K562 (cell line): ENCODE measurements around the gene PI4K2B. TPM values are rescaled to one million over a fixed set of nuclear protein-coding genes. Genes with fewer than 3 reads are reported as not detected.

Source experiments
- MAFG ChIP-seq: fragments of 450-650 bp; conservative IDR thresholded peaks from 2 replicates; pipeline ENCODE4 v1.6.1; 2016; ENCODE audit warnings: missing genetic modification characterization, missing compliant biosample characterization
- ZNF280A ChIP-seq: fragments of 450-650 bp; IDR thresholded peaks from 2 replicates; pipeline ENCODE4 v1.6.1; 2018; ENCODE audit warnings: mild to moderate bottlenecking, low read depth; ENCODE audit not compliant: partially characterized antibody
- ZNF407 ChIP-seq: fragments of 450-650 bp; IDR thresholded peaks from 2 replicates; pipeline ENCODE4 v1.6.1; 2016; ENCODE audit warnings: low read depth
- ZNF444 ChIP-seq: fragments of 250-450 bp; sonication (Bioruptor Pico); IDR thresholded peaks from 2 replicates; pipeline ENCODE4 v1.4.0; 2020; ENCODE audit warnings: mild to moderate bottlenecking, moderate library complexity
- polyA plus RNA-seq, 8 experiments: library from polyadenylated mRNA; depleted of rRNA in 4 of 8; stranded (reverse) in 5 of 8; unstranded in 3 of 8; fragments of >200 nt; fragmentation: Nextera tagmentation in 2 of 8; fragmentation: Illumina TruSeq in 1 of 8; extraction: Ambion mirVana in 2 of 8; extraction: Trizol in 1 of 8; gene quantifications; 2 replicates each; pipeline versions ENCODE4 v1.2.1 to v1.2.3, GENCODE V29; 2011 to 2014; ENCODE audit warnings: inconsistent platforms in 1 of 8, missing spikeins in 1 of 8
- total RNA-seq, 7 experiments: library from RNA; depleted of rRNA in 6 of 7; stranded (reverse); fragments of >200 nt in 6 of 7; fragmentation: Illumina TruSeq in 2 of 7; extraction: Trizol in 2 of 7; gene quantifications; 2 replicates each; pipeline versions ENCODE4 v1.2.1 to v1.2.3, GENCODE V29; 2011 to 2021; ENCODE audit warnings: low replicate concordance in 1 of 7

PI4K2B gene
- total and polyA plus RNA-seq, 9 of the 15 experiments (the other 6 are each of a cell fraction or from before 2014, with no cell fraction given) = 4.5 to 21.4 (median 16.5) TPM

GRCh38 chr4:25212822-25213221, 21.0 kb upstream of the PI4K2B start (continued):
- no peak for TF ChIP-seq ZNF280A
- TF ChIP-seq ZNF444 (CRISPR knock-in tag) = no peak
- TF ChIP-seq ZNF407 = no peak
- 0 out of 2 replicates have a peak, but pooled peaks have one; percentile 10 for TF ChIP-seq MAFG (tag)
